ENCODE data around the gene HFM1.

Gene HFM1

GRCh38 chr1:91346824-91347223 is 57.8 kb downstream of the HFM1 start:
- no peak for DNase-seq (ENCODE audit: low read depth)
- H3K4me3 ChIP-seq (ENCODE audit: low read length), result no peak overlapping the region
- no peak for TF ChIP-seq CTCF (conservative IDR thresholded peaks at IDR 0.05; ENCODE audit: low read depth, low read length)

- no peak overlapping the region for H3K4me3 ChIP-seq (ENCODE audit: low read length)
- DNase-seq (ENCODE audit: low read depth), result peak; percentile 17
- TF ChIP-seq CTCF (conservative IDR thresholded peaks at IDR 0.05; ENCODE audit: low read depth, low read length), result no peak
These were observed 59.1 kb downstream of the HFM1 start for GRCh38 chr1:91345395-91346005.

- H3K4me3 ChIP-seq (ENCODE audit: low read length), result no peak overlapping the region
- no peak for TF ChIP-seq CTCF (conservative IDR thresholded peaks at IDR 0.05; ENCODE audit: low read depth, low read length)
- no peak for DNase-seq (ENCODE audit: low read depth)
These were observed 66.1 kb downstream of the HFM1 start for GRCh38 chr1:91338501-91338900.

GRCh38 chr1:91335603-91336002 is 69.0 kb downstream of the HFM1 start:
- TF ChIP-seq CTCF (conservative IDR thresholded peaks at IDR 0.05; ENCODE audit: low read depth, low read length), result no peak
- no peak for DNase-seq (ENCODE audit: low read depth)
- H3K4me3 ChIP-seq (ENCODE audit: low read length), result no peak overlapping the region

- TF ChIP-seq CTCF (conservative IDR thresholded peaks at IDR 0.05; ENCODE audit: low read depth, low read length), result no peak
- DNase-seq (ENCODE audit: low read depth), result no peak
- no peak overlapping the region for H3K4me3 ChIP-seq (ENCODE audit: low read length)
These were observed 69.8 kb downstream of the HFM1 start for GRCh38 chr1:91334856-91335255.

- H3K4me3 ChIP-seq (ENCODE audit: low read length), result no peak overlapping the region
- TF ChIP-seq CTCF (conservative IDR thresholded peaks at IDR 0.05; ENCODE audit: low read depth, low read length), result no peak
- no peak for DNase-seq (ENCODE audit: low read depth)
These were observed 79.2 kb downstream of the HFM1 start for GRCh38 chr1:91325456-91325855.

- H3K4me3 ChIP-seq (ENCODE audit: low read length), result no peak overlapping the region
- TF ChIP-seq CTCF (conservative IDR thresholded peaks at IDR 0.05; ENCODE audit: low read depth, low read length), result no peak
- no peak for DNase-seq (ENCODE audit: low read depth)
These were observed 90.0 kb downstream of the HFM1 start for GRCh38 chr1:91314643-91315042.

Data from retinal pigment epithelial cell (primary cell).